Measurements from ENCODE around the gene SLC25A19. TPM values are rescaled to one million over a fixed set of nuclear protein-coding genes. Genes with fewer than 3 reads are reported as not detected.

Gene SLC25A19
- 10 to 100 TPM; 21.9 to 37.0 (median 23.9) TPM for total RNA-seq

GRCh38 chr17:75289115-75289831, at the start of gene SLC25A19:
Gene SLC25A19, minus strand, starts transcription at chr17:75289433. Its CDS starts 2,669 bp downstream, at chr17:75286764.
- DNase-seq (peak; percentile 98 to 99), ATAC-seq (ENCODE audit: low FRiP score in 2 of 2) (peak; percentile 99 to 100)
- WGBS, 2 donors = 0% methylated on average over 4 to 30 of the region's 65 CpGs
- no peak for TF ChIP-seq EP300 (IDR thresholded peaks at IDR 0.05)
- TF ChIP-seq POLR2AphosphoS5 (IDR thresholded peaks at IDR 0.05) = peak; percentile 87 to 92
- TF ChIP-seq CTCF (IDR thresholded peaks at IDR 0.05) = peak in 5 of 6 experiments; percentile 21 to 48 (median 41)
- peak in 3 of 4 donors; percentile 38 to 98 (median 98) for TF ChIP-seq POLR2A (IDR thresholded peaks at IDR 0.05)
- Histone ChIP-seq H3K4me3 (peak within 1 kb of the TSS; percentile 79 to 96 (median 88)), H3K27me3 (no peaks in the 10 kb centered on the region), H3K4me1 (peaks cover 8 to 11% (median 10%) of the 10 kb centered on the region in 4 donors), H3K9me3 (no peaks in the 10 kb centered on the region), H3K36me3 (peaks cover 0 to 14% (median 6%) of the 10 kb centered on the region in 4 donors), H3K27ac (peak within 1 kb of the TSS; percentile 88 to 97 (median 94))

GRCh38 chr17:75338335-75338734, 49.1 kb upstream of the SLC25A19 start:
- Histone ChIP-seq H3K4me1 (peaks cover 6 to 64% (median 25%) of the 10 kb centered on the region in 4 donors), H3K4me3 (no peak overlapping the region), H3K36me3 (no peaks in the 10 kb centered on the region), H3K27ac (peak overlapping the region in 2 of 4 donors; percentile 26 to 57), H3K9me3 (no peaks in the 10 kb centered on the region), H3K27me3 (no peaks in the 10 kb centered on the region)
- no peak for DNase-seq
- 38 to 47% methylated on average over 5 to 6 of the region's 6 CpGs for WGBS, 2 donors
- TF ChIP-seq CTCF (IDR thresholded peaks at IDR 0.05) (no peak), POLR2AphosphoS5 (IDR thresholded peaks at IDR 0.05) (no peak), POLR2A (IDR thresholded peaks at IDR 0.05) (no peak), EP300 (IDR thresholded peaks at IDR 0.05) (no peak)
- peak in 1 of 2 donors; percentile 45 for ATAC-seq (ENCODE audit: low FRiP score in 2 of 2)

GRCh38 chr17:75335315-75335714, 46.1 kb upstream of the SLC25A19 start:
- WGBS, 2 donors = 78% methylated on average over 3 of the region's 3 CpGs
- no peak for ATAC-seq (ENCODE audit: low FRiP score in 2 of 2)
- Histone ChIP-seq H3K27ac (no peak overlapping the region), H3K36me3 (peaks cover 0 to 16% (median 2%) of the 10 kb centered on the region in 4 donors), H3K9me3 (no peaks in the 10 kb centered on the region), H3K4me1 (peaks cover 4 to 41% (median 17%) of the 10 kb centered on the region in 4 donors), H3K4me3 (no peak overlapping the region), H3K27me3 (no peaks in the 10 kb centered on the region)
- DNase-seq = no peak
- no peak for TF ChIP-seq CTCF (IDR thresholded peaks at IDR 0.05)
- TF ChIP-seq EP300 (IDR thresholded peaks at IDR 0.05) = no peak
- TF ChIP-seq POLR2A (IDR thresholded peaks at IDR 0.05) = no peak
- TF ChIP-seq POLR2AphosphoS5 (IDR thresholded peaks at IDR 0.05) = no peak

GRCh38 chr17:75334723-75335122, 45.5 kb upstream of the SLC25A19 start:
- DNase-seq = no peak

More at GRCh38 chr17:75334723-75335122, 45.5 kb upstream of the SLC25A19 start:
- peaks cover 1 to 35% (median 16%) of the 10 kb centered on the region in 4 donors for H3K4me1 ChIP-seq
- H3K27me3 ChIP-seq = no peaks in the 10 kb centered on the region
- H3K9me3 ChIP-seq = no peaks in the 10 kb centered on the region
- no peak for ATAC-seq (ENCODE audit: low FRiP score in 2 of 2)
- H3K36me3 ChIP-seq = peaks cover 0 to 18% (median 2%) of the 10 kb centered on the region in 4 donors
- TF ChIP-seq CTCF (IDR thresholded peaks at IDR 0.05) (no peak), POLR2AphosphoS5 (IDR thresholded peaks at IDR 0.05) (no peak), EP300 (IDR thresholded peaks at IDR 0.05) (no peak), POLR2A (IDR thresholded peaks at IDR 0.05) (no peak)
- WGBS, 2 donors = 94 to 100% methylated on average over 3 of the region's 3 CpGs
- H3K4me3 ChIP-seq = no peak overlapping the region
- no peak overlapping the region for H3K27ac ChIP-seq

Measured in upper lobe of left lung (tissue), 6 donors.